ENCODE data around the gene LXN.

LXN gene

GRCh38 chr3:158668506-158668905 is 3.9 kb downstream of the LXN start:
- DNase-seq (ENCODE audit: low spot score): no peak

GRCh38 chr3:158666416-158666815 is 6.0 kb downstream of the LXN start:
- no peak for DNase-seq (ENCODE audit: low spot score)

- no peak for DNase-seq (ENCODE audit: low spot score)
These were observed 8.6 kb downstream of the LXN start for GRCh38 chr3:158663832-158664231.

GRCh38 chr3:158663246-158663645 is 9.2 kb downstream of the LXN start:
- no peak for DNase-seq (ENCODE audit: low spot score)

- no peak for DNase-seq (ENCODE audit: low spot score)
These were observed 11.7 kb downstream of the LXN start for GRCh38 chr3:158660711-158661110.

GRCh38 chr3:158659454-158660237 is 12.8 kb downstream of the LXN start:
- DNase-seq (ENCODE audit: low spot score): peak; percentile 75

GRCh38 chr3:158658889-158659288 is 13.6 kb downstream of the LXN start:
- no peak for DNase-seq (ENCODE audit: low spot score)

GRCh38 chr3:158652463-158652862 is 20.0 kb downstream of the LXN start:
- no peak for DNase-seq (ENCODE audit: low spot score)

- no peak for DNase-seq (ENCODE audit: low spot score)
These were observed 21.3 kb downstream of the LXN start for GRCh38 chr3:158651192-158651591.

- DNase-seq (ENCODE audit: low spot score): no peak
These were observed 22.7 kb downstream of the LXN start for GRCh38 chr3:158649791-158650190.

- peak; percentile 98 for DNase-seq (ENCODE audit: low spot score)
These were observed 28.0 kb downstream of the LXN start, which contains the start of gene GFM1 for GRCh38 chr3:158644345-158644908. GFM1 (plus strand) TSS chr3:158644527; CDS start chr3:158644635, 108 bp downstream.

- no peak for DNase-seq (ENCODE audit: low spot score)
These were observed 29.8 kb downstream of the LXN start for GRCh38 chr3:158642474-158643210.

- DNase-seq (ENCODE audit: low spot score): no peak
These were observed 30.4 kb downstream of the LXN start for GRCh38 chr3:158642005-158642404.

- no peak for DNase-seq (ENCODE audit: low spot score)
These were observed 31.8 kb downstream of the LXN start for GRCh38 chr3:158640646-158641045.

GRCh38 chr3:158631981-158632380 is 40.5 kb downstream of the LXN start:
- DNase-seq (ENCODE audit: low spot score): no peak

GRCh38 chr3:158625881-158626280 is 46.6 kb downstream of the LXN start:
- no peak for DNase-seq (ENCODE audit: low spot score)

GRCh38 chr3:158617982-158618875 is 54.2 kb downstream of the LXN start:
- no peak for DNase-seq (ENCODE audit: low spot score)
